Measurements from ENCODE around the gene DOCK2.
"Not testable (repeated sequence)": the region's sequence is repeated elsewhere in the genome, so short reads cannot be mapped to it uniquely, and the experiment has no call there.

The DOCK2 gene

GRCh38 chr5:169721771-169722170 is 84.7 kb downstream of the DOCK2 start:
- no peak for DNase-seq

GRCh38 chr5:169723103-169723831 is 86.2 kb downstream of the DOCK2 start:
- no peak for DNase-seq

GRCh38 chr5:169724303-169725087 is 87.4 kb downstream of the DOCK2 start:
- no peak for DNase-seq

- not testable (repeated sequence) for DNase-seq
These were observed 88.6 kb downstream of the DOCK2 start for GRCh38 chr5:169725665-169726064.

- DNase-seq, result no peak
These were observed 91.3 kb downstream of the DOCK2 start for GRCh38 chr5:169728418-169728817.

GRCh38 chr5:169731221-169731620 is 94.1 kb downstream of the DOCK2 start:
- DNase-seq, result no peak

GRCh38 chr5:169732841-169733240 is 95.8 kb downstream of the DOCK2 start:
- DNase-seq, result no peak

GRCh38 chr5:169735913-169736312 is 98.8 kb downstream of the DOCK2 start:
- DNase-seq, result no peak

- DNase-seq, result no peak
These were observed 99.6 kb downstream of the DOCK2 start for GRCh38 chr5:169736653-169737052.

- DNase-seq, result no peak
These were observed 103.4 kb downstream of the DOCK2 start for GRCh38 chr5:169740435-169740834.

GRCh38 chr5:169742771-169743296 is 105.8 kb downstream of the DOCK2 start:
- DNase-seq, result peak; percentile 91

- no peak for DNase-seq
These were observed 107.3 kb downstream of the DOCK2 start for GRCh38 chr5:169744336-169744735.

GRCh38 chr5:169745441-169746146 is 108.5 kb downstream of the DOCK2 start:
- peak; percentile 79 for DNase-seq

GRCh38 chr5:169746147-169746694 is 109.1 kb downstream of the DOCK2 start:
- no peak for DNase-seq

- DNase-seq, result no peak
These were observed 111.1 kb downstream of the DOCK2 start for GRCh38 chr5:169748174-169748573.

GRCh38 chr5:169749295-169749694 is 112.2 kb downstream of the DOCK2 start:
- DNase-seq, result no peak

- no peak for DNase-seq
These were observed 114.4 kb downstream of the DOCK2 start for GRCh38 chr5:169751490-169751889.

- DNase-seq, result not testable (repeated sequence)
These were observed 115.5 kb downstream of the DOCK2 start for GRCh38 chr5:169752566-169752965.

- DNase-seq, result peak; percentile 70
These were observed 116.7 kb downstream of the DOCK2 start for GRCh38 chr5:169753795-169754194.

- no peak for DNase-seq
These were observed 117.7 kb downstream of the DOCK2 start for GRCh38 chr5:169754737-169755136.

GRCh38 chr5:169756071-169756765 is 119.1 kb downstream of the DOCK2 start:
- DNase-seq, result no peak

- DNase-seq, result peak; percentile 70
These were observed 119.9 kb downstream of the DOCK2 start for GRCh38 chr5:169757016-169757415.
